Neural progenitor cell (in vitro differentiated cells): ENCODE results near the gene SET. TPM values are rescaled to one million over a fixed set of nuclear protein-coding genes. Genes with fewer than 3 reads are reported as not detected.

Source experiments
- DNase-seq: peaks from one replicate; pipeline ENCODE4 v3.0.0-alpha.2; 2016; ENCODE audit warnings: low spot score
- H2AFZ ChIP-seq: fragments of 200-600 bp; sonication (generic); replicated peaks from 2 replicates; pipeline ENCODE4 v1.6.1; 2016; ENCODE audit warnings: antibody characterized with exemption
- H3F3A ChIP-seq: fragments of 200-600 bp; sonication (generic); 2 replicates; pipeline ENCODE4 v1.6.1; 2016; ENCODE audit warnings: antibody characterized with exemption, low read depth
- H3K27ac ChIP-seq: fragments of 200-600 bp; sonication (generic); 2 replicates; pipeline ENCODE4 v1.5.1; 2016; ENCODE audit warnings: mild to moderate bottlenecking
- H3K27me3 ChIP-seq: fragments of 200-600 bp; sonication (generic); 2 replicates; pipeline ENCODE4 v1.6.1; 2016; ENCODE audit warnings: mild to moderate bottlenecking, moderate library complexity
- H3K36me3 ChIP-seq: fragments of 200-600 bp; sonication (generic); 2 replicates; pipeline ENCODE4 v1.5.1; 2016
- H3K4me1 ChIP-seq: fragments of 200-600 bp; sonication (generic); 2 replicates; pipeline ENCODE4 v1.6.1; 2016; ENCODE audit warnings: mixed run types
- H3K4me2 ChIP-seq: fragments of 200-600 bp; sonication (generic); 2 replicates; pipeline ENCODE4 v1.6.1; 2016
- H3K4me3 ChIP-seq: fragments of 200-600 bp; sonication (generic); 2 replicates; pipeline ENCODE4 v1.5.1; 2016
- H3K79me2 ChIP-seq: fragments of 200-600 bp; sonication (generic); 2 replicates; pipeline ENCODE4 v1.6.1; 2016; ENCODE audit warnings: low read depth
- H3K9ac ChIP-seq: fragments of 200-600 bp; sonication (generic); 2 replicates; pipeline ENCODE4 v1.6.1; 2016
- H3K9me3 ChIP-seq: fragments of 200-600 bp; sonication (generic); 2 replicates; pipeline ENCODE4 v1.5.1; 2016; ENCODE audit warnings: low read depth
- H4K20me1 ChIP-seq: fragments of 200-600 bp; sonication (generic); 2 replicates; pipeline ENCODE4 v1.6.1; 2016; ENCODE audit warnings: low read depth
- H3K27ac Mint-ChIP-seq: 3 replicates; pipeline ENCODE4 v1.8.0; 2021; ENCODE audit warnings: mixed read lengths
- H3K27me3 Mint-ChIP-seq: 2 replicates; pipeline ENCODE4 v1.8.0; 2022; ENCODE audit warnings: low read depth, mild to moderate bottlenecking, inconsistent platforms, moderate library complexity, mixed read lengths; ENCODE audit not compliant: insufficient read depth
- H3K36me3 Mint-ChIP-seq: 3 replicates; pipeline ENCODE4 v1.8.0; 2021; ENCODE audit warnings: mixed read lengths
- H3K4me1 Mint-ChIP-seq: 3 replicates; pipeline ENCODE4 v1.8.0; 2021; ENCODE audit warnings: mixed read lengths
- H3K4me3 Mint-ChIP-seq: 3 replicates; pipeline ENCODE4 v1.8.0; 2021; ENCODE audit warnings: mild to moderate bottlenecking, moderate library complexity, mixed read lengths
- H3K9me3 Mint-ChIP-seq: 3 replicates; pipeline ENCODE4 v1.8.0; 2020; ENCODE audit warnings: mixed read lengths
- CTCF ChIP-seq: fragments of 200-600 bp; sonication (generic); IDR thresholded peaks from 2 replicates; pipeline ENCODE4 v1.5.1; 2017; ENCODE audit warnings: antibody characterized with exemption, mild to moderate bottlenecking
- EZH2 ChIP-seq: fragments of 200-600 bp; sonication (generic); IDR thresholded peaks from 2 replicates; pipeline ENCODE4 v1.6.1; 2017; ENCODE audit warnings: antibody characterized with exemption, mild to moderate bottlenecking, moderate library complexity
- EZH2phosphoT487 ChIP-seq: fragments of 200-600 bp; sonication (generic); IDR thresholded peaks from 2 replicates; pipeline ENCODE4 v1.6.1; 2017; ENCODE audit warnings: antibody characterized with exemption
- small RNA-seq: library from RNA; depleted of rRNA; stranded (forward); fragments of <200 nt; gene quantifications from one replicate; pipeline ENCODE3, GENCODE V24; 2015
- total RNA-seq: library from RNA; depleted of rRNA; stranded (reverse); fragments of >200 nt; gene quantifications from 2 replicates; pipeline ENCODE4 v1.2.3, GENCODE V29; 2015; ENCODE audit warnings: low replicate concordance

Gene SET
- total RNA-seq, 1 donor from 2014 or later, result 1,683 TPM

GRCh38 chr9:128743421-128743820 lies 54.4 kb downstream of the SET start:
- Histone ChIP-seq H3K4me2 (no peak overlapping the region), H3K27ac (no peak overlapping the region), H3K36me3 (no peaks in the 10 kb centered on the region), H3K4me3 (no peak overlapping the region), H2AFZ (no peak overlapping the region), H3K79me2 (no peaks in the 10 kb centered on the region), H3K27me3 (no peaks in the 10 kb centered on the region), H4K20me1 (no peaks in the 10 kb centered on the region), H3K9ac (no peak overlapping the region), H3K4me1 (no peaks in the 10 kb centered on the region), H3K9me3 (no peaks in the 10 kb centered on the region), H3F3A (no peaks in the 10 kb centered on the region)
- H3K4me3 Mint-ChIP-seq, result no peak overlapping the region
- no peaks in the 10 kb centered on the region for H3K4me1 Mint-ChIP-seq
- H3K27ac Mint-ChIP-seq, result no peak overlapping the region
- peaks cover 6% of the 10 kb centered on the region for H3K36me3 Mint-ChIP-seq
- H3K9me3 Mint-ChIP-seq, result no peaks in the 10 kb centered on the region
- DNase-seq, result no peak
- TF ChIP-seq EZH2, result no peak
- TF ChIP-seq EZH2phosphoT487, result no peak
- no peak for TF ChIP-seq CTCF
- peaks cover 3% of the 10 kb centered on the region for H3K27me3 Mint-ChIP-seq

Small RNA genes within 50 kb of the gene (small RNA-seq; reads per million reads assigned to genes)
- not detected for gene RF00017
- gene RN7SL560P, result not detected

Other genes starting within 250 kb of the SET start
- gene ODF2, start 233.2 kb upstream of the SET start, total RNA-seq, result 40.6 and 49.4 TPM in 2 replicates
- gene GLE1, start 184.5 kb upstream of the SET start, total RNA-seq, result 22.7 and 26.3 TPM in 2 replicates
- 112 and 141 TPM in 2 replicates for gene SPTAN1, start 136.6 kb upstream of the SET start, total RNA-seq
- gene DYNC2I2, start 32.4 kb upstream of the SET start, total RNA-seq, result 45.9 and 141 TPM in 2 replicates
- 4.4 and 16.1 TPM in 2 replicates for gene PKN3, start 13.3 kb downstream of the SET start, total RNA-seq
- 16.8 and 53.9 TPM in 2 replicates for gene ZDHHC12, start 34.9 kb downstream of the SET start, total RNA-seq
- 14.7 and 28.2 TPM in 2 replicates for gene ZER1, start 82.7 kb downstream of the SET start, total RNA-seq
- gene TBC1D13, start 98.0 kb downstream of the SET start, total RNA-seq, result 17.1 and 19.0 TPM in 2 replicates
- gene ENDOG, start 129.3 kb downstream of the SET start, total RNA-seq, result 3.2 and 9.1 TPM in 2 replicates
- gene SPOUT1, start 140.6 kb downstream of the SET start, total RNA-seq, result 17.2 and 50.1 TPM in 2 replicates
- 21.7 and 29.1 TPM in 2 replicates for gene KYAT1, start 192.7 kb downstream of the SET start, total RNA-seq
- 17.1 and 42.8 TPM in 2 replicates for gene LRRC8A, start 192.9 kb downstream of the SET start, total RNA-seq
- 15.2 and 19.0 TPM in 2 replicates for gene PHYHD1, start 231.8 kb downstream of the SET start, total RNA-seq